ENCODE measurements around the gene RAD51B.

DNA sequence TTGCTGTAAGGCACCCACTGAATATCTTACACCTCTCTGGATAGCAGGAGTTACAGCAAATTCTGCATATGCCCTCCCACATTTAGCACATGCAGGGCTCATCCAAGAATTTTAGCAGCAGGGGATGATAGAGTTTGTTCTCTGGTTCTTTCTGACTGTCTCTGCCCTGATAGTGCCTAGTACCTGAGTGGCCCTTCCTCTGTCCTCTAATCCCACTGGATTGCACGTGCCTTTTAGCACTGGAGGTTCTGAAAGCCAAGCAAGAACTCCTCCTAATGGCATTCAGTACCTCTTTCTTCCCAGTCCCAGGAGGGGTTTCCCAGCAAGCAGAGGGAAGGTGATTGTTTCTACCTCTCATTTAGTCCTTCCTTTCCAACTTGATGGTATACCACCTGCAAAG lies 566.9 kb downstream of the RAD51B start:
- TF ChIP-seq, protein P1, sequence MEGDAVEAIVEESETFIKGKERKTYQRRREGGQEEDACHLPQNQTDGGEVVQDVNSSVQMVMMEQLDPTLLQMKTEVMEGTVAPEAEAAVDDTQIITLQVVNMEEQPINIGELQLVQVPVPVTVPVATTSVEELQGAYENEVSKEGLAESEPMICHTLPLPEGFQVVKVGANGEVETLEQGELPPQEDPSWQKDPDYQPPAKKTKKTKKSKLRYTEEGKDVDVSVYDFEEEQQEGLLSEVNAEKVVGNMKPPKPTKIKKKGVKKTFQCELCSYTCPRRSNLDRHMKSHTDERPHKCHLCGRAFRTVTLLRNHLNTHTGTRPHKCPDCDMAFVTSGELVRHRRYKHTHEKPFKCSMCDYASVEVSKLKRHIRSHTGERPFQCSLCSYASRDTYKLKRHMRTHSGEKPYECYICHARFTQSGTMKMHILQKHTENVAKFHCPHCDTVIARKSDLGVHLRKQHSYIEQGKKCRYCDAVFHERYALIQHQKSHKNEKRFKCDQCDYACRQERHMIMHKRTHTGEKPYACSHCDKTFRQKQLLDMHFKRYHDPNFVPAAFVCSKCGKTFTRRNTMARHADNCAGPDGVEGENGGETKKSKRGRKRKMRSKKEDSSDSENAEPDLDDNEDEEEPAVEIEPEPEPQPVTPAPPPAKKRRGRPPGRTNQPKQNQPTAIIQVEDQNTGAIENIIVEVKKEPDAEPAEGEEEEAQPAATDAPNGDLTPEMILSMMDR (IDR thresholded peaks at IDR 0.05), result no peak
- TF ChIP-seq POLR2A (IDR thresholded peaks at IDR 0.05), result no peak
